ENCODE measurements around the gene PTPRN2.

DNA sequence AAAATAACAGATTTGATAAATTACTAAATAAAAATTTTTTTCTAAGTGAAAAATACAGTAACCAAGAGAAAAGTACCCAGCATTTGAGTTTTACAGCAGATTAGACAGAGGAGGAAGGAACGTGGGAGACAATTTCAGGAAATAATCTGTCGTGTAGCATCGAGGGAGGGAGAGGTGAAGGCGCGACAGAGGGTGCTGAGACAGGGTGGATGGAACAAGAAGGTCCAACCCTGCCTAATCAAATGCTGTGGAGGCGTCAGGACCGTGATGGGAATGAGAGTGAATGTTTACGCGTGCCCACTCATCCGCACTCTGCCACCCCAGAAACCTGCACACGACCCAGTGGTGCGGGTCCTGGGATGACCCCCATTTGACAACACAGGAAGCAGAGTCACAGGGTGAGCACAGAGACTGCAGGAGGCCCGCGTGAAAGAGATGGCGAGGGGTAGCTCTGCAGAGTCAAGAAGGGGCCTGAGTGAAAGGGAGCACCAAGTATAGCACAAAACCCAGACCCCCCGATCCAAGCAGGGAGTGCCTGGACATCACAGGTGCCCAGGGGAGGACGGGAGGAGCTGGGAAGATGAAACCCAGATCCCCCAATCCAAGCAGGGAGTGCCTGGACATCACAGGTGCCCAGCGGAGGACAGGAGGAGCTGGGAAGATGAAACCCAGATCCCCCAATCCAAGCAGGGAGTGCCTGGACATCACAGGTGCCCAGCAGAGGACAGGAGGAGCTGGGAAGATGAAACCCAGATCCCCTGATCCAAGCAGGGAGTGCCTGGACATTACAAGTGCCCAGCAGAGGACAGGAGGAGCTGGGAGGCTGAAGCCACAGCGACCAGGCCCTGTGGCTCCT, 691.9 kb downstream of the PTPRN2 start:
- TF ChIP-seq CTCF (IDR thresholded peaks at IDR 0.05) (no peak), POLR2AphosphoS5 (IDR thresholded peaks at IDR 0.05) (no peak)
